ENCODE data around the gene IL1B. TPM values are rescaled to one million over a fixed set of nuclear protein-coding genes. Genes with fewer than 3 reads are reported as not detected.

The IL1B gene
- total RNA-seq, 2 experiments from 2014 or later, result not detected

GRCh38 chr2:112825706-112826105, 10.9 kb downstream of the IL1B start:
- ChIA-PET POLR2A (no interaction called here), CTCF (no interaction called here)
- H3K36me3 Mint-ChIP-seq (ENCODE audit: low read depth), result no peaks in the 10 kb centered on the region
- H3K4me1 Mint-ChIP-seq (ENCODE audit: low read depth), result peaks cover 26% of the 10 kb centered on the region
- H3K4me3 Mint-ChIP-seq, result no peak overlapping the region
- no peak overlapping the region for H3K27ac Mint-ChIP-seq
- peaks cover 21% of the 10 kb centered on the region for H3K27me3 Mint-ChIP-seq (ENCODE audit: low read depth)
- DNase-seq, result no peak
- ATAC-seq, result no peak
- no peaks in the 10 kb centered on the region for H3K9me3 Mint-ChIP-seq (ENCODE audit: insufficient read depth)

GRCh38 chr2:112824694-112825085, 11.9 kb downstream of the IL1B start:
- Mint-ChIP-seq H3K4me1 (ENCODE audit: low read depth) (peaks cover 34% of the 10 kb centered on the region), H3K27me3 (ENCODE audit: low read depth) (peaks cover 17% of the 10 kb centered on the region), H3K9me3 (ENCODE audit: insufficient read depth) (no peaks in the 10 kb centered on the region), H3K36me3 (ENCODE audit: low read depth) (no peaks in the 10 kb centered on the region), H3K27ac (no peak overlapping the region), H3K4me3 (no peak overlapping the region)
- POLR2A ChIA-PET, result no interaction called here
- ATAC-seq (no peak), DNase-seq (no peak)
- CTCF ChIA-PET, result no interaction called here

DNA sequence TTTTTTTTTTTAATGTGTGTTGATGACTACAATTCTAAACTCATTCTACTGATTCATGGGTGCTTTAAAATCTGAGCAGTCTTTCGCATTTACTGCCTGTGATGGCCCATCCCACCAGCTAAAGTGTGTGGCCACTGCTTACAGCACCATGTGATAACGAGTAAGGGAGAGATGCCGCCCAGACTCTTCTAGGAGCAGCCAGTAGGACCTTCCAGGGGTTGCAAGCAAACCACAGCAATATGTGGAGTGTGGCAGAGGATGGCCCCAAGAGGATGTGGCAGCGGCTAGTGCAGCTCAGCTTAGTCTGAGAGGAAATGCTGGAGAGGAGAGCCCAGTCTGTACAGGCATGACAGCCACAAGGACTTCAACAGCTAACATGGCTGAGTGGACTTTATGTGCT, 14.9 kb downstream of the IL1B start:
- peaks cover 2% of the 10 kb centered on the region for H3K27me3 Mint-ChIP-seq (ENCODE audit: low read depth)
- peak overlapping the region; percentile 65 for H3K27ac Mint-ChIP-seq
- H3K9me3 Mint-ChIP-seq (ENCODE audit: insufficient read depth), result no peaks in the 10 kb centered on the region
- peak; percentile 66 for DNase-seq
- H3K4me1 Mint-ChIP-seq (ENCODE audit: low read depth), result peaks cover 34% of the 10 kb centered on the region
- ChIA-PET CTCF (interaction anchor here (0.7 to 1.6 kb wide), 4 partner anchors 51 to 120 kb away, joined by 3 to 9 read pairs (median 5); no protein-coding TSS in a partner anchor), POLR2A (interaction anchor here (1.2 kb wide), 1 partner anchor 353 kb away, joined by 4 read pairs; no protein-coding TSS in a partner anchor)
- ATAC-seq, result peak; percentile 68
- H3K36me3 Mint-ChIP-seq (ENCODE audit: low read depth), result no peaks in the 10 kb centered on the region
- H3K4me3 Mint-ChIP-seq, result peak overlapping the region; percentile 20

- DNase-seq, result peak; percentile 63
- peak; percentile 91 for ATAC-seq
- no peak overlapping the region for H3K4me3 Mint-ChIP-seq
- peaks cover 2% of the 10 kb centered on the region for H3K27me3 Mint-ChIP-seq (ENCODE audit: low read depth)
- H3K27ac Mint-ChIP-seq, result peak overlapping the region; percentile 19
- H3K36me3 Mint-ChIP-seq (ENCODE audit: low read depth), result no peaks in the 10 kb centered on the region
- POLR2A ChIA-PET, result interaction anchor here (1.2 kb wide), 1 partner anchor 353 kb away, joined by 4 read pairs; no protein-coding TSS in a partner anchor
- no peaks in the 10 kb centered on the region for H3K9me3 Mint-ChIP-seq (ENCODE audit: insufficient read depth)
- peaks cover 34% of the 10 kb centered on the region for H3K4me1 Mint-ChIP-seq (ENCODE audit: low read depth)
- CTCF ChIA-PET, result interaction anchor here (1.1 to 1.4 kb wide), 2 partner anchors 64 to 72 kb away, joined by 3 to 7 read pairs; no protein-coding TSS in a partner anchor
Observed at GRCh38 chr2:112821142-112821541, 15.4 kb downstream of the IL1B start.

GRCh38 chr2:112820343-112820742, 16.2 kb downstream of the IL1B start:
- ChIA-PET CTCF (no interaction called here), POLR2A (no interaction called here)
- Mint-ChIP-seq H3K36me3 (ENCODE audit: low read depth) (no peaks in the 10 kb centered on the region), H3K9me3 (ENCODE audit: insufficient read depth) (no peaks in the 10 kb centered on the region), H3K4me1 (ENCODE audit: low read depth) (peaks cover 34% of the 10 kb centered on the region), H3K27ac (no peak overlapping the region), H3K27me3 (ENCODE audit: low read depth) (peaks cover 2% of the 10 kb centered on the region), H3K4me3 (no peak overlapping the region)
- ATAC-seq (no peak), DNase-seq (no peak)

GRCh38 chr2:112819081-112819480, 17.5 kb downstream of the IL1B start:
- H3K27ac Mint-ChIP-seq, result no peak overlapping the region
- POLR2A ChIA-PET, result no interaction called here
- ATAC-seq (no peak), DNase-seq (no peak)
- no peaks in the 10 kb centered on the region for H3K36me3 Mint-ChIP-seq (ENCODE audit: low read depth)
- H3K9me3 Mint-ChIP-seq (ENCODE audit: insufficient read depth), result no peaks in the 10 kb centered on the region
- H3K4me3 Mint-ChIP-seq, result no peak overlapping the region
- H3K4me1 Mint-ChIP-seq (ENCODE audit: low read depth), result peaks cover 28% of the 10 kb centered on the region
- H3K27me3 Mint-ChIP-seq (ENCODE audit: low read depth), result peaks cover 2% of the 10 kb centered on the region
- CTCF ChIA-PET, result no interaction called here

GRCh38 chr2:112818094-112818902, 18.3 kb downstream of the IL1B start:
- Mint-ChIP-seq H3K36me3 (ENCODE audit: low read depth) (no peaks in the 10 kb centered on the region), H3K9me3 (ENCODE audit: insufficient read depth) (no peaks in the 10 kb centered on the region), H3K4me1 (ENCODE audit: low read depth) (peaks cover 27% of the 10 kb centered on the region), H3K27me3 (ENCODE audit: low read depth) (peaks cover 2% of the 10 kb centered on the region), H3K4me3 (no peak overlapping the region), H3K27ac (no peak overlapping the region)
- DNase-seq (no peak), ATAC-seq (no peak)
- CTCF ChIA-PET, result no interaction called here
- POLR2A ChIA-PET, result no interaction called here

DNA sequence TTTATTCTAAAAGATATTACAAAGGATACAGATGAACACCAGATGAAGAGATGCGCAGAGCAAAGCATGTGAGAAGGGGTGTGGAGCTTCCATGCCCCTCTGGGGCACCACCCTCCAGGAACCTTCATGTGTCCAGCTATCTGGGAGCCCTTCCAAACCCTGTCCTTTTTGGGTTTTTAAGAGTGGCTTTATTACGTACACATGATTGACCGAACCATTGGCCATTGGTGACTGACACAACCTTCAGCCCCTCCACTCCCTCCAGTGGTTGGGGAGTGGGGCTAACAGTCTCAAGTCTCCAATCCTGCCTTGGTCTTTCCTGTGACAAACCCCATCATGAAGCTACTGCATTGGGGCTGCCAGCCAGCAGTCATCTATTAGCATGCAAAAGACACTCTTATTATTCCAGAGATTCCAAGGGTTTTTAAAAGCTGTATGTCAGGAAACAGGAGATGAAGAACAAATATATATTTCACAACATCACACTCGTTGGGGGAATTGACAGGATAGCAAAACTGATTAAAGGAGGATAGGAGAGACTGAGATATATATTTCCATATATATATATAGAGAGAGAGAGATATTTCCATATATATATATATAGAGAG, 19.4 kb downstream of the IL1B start:
- H3K27ac Mint-ChIP-seq, result no peak overlapping the region
- POLR2A ChIA-PET, result no interaction called here
- no peaks in the 10 kb centered on the region for H3K36me3 Mint-ChIP-seq (ENCODE audit: low read depth)
- H3K4me3 Mint-ChIP-seq, result no peak overlapping the region
- H3K27me3 Mint-ChIP-seq (ENCODE audit: low read depth), result peaks cover 2% of the 10 kb centered on the region
- H3K9me3 Mint-ChIP-seq (ENCODE audit: insufficient read depth), result no peaks in the 10 kb centered on the region
- DNase-seq (no peak), ATAC-seq (no peak)
- peaks cover 23% of the 10 kb centered on the region for H3K4me1 Mint-ChIP-seq (ENCODE audit: low read depth)
- CTCF ChIA-PET, result no interaction called here

DNA sequence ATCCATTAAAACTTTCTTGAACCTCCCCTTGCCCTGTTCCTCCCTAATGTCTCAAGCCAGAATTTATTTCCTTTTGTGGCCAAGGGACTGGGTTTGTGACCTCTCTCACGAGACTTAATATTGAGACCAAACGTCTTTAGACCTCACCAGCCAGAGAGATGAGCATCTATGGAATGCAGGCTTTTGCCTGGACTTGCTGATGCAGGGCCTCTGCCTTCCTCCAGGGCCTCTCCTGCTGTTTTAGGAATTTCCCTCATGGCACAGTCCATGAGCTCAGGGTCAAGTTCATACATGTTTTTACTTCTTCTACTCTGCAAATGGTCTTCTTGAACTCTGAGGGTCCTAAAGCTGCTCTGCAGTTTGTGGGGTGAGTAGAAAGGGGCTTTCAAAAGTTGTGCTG, 22.3 kb downstream of the IL1B start:
- DNase-seq, result no peak
- no peak overlapping the region for H3K4me3 Mint-ChIP-seq
- peaks cover 2% of the 10 kb centered on the region for H3K27me3 Mint-ChIP-seq (ENCODE audit: low read depth)
- H3K9me3 Mint-ChIP-seq (ENCODE audit: insufficient read depth), result no peaks in the 10 kb centered on the region
- ChIA-PET POLR2A (no interaction called here), CTCF (interaction anchor here (1.5 kb wide), 1 partner anchor 65 kb away, joined by 4 read pairs; no protein-coding TSS in a partner anchor)
- no peaks in the 10 kb centered on the region for H3K36me3 Mint-ChIP-seq (ENCODE audit: low read depth)
- ATAC-seq, result no peak
- H3K27ac Mint-ChIP-seq, result no peak overlapping the region
- H3K4me1 Mint-ChIP-seq (ENCODE audit: low read depth), result peaks cover 15% of the 10 kb centered on the region

- Mint-ChIP-seq H3K27me3 (ENCODE audit: low read depth) (no peaks in the 10 kb centered on the region), H3K36me3 (ENCODE audit: low read depth) (peaks cover 3% of the 10 kb centered on the region), H3K4me1 (ENCODE audit: low read depth) (peaks cover 15% of the 10 kb centered on the region), H3K4me3 (no peak overlapping the region), H3K9me3 (ENCODE audit: insufficient read depth) (no peaks in the 10 kb centered on the region), H3K27ac (no peak overlapping the region)
- no peak for ATAC-seq
- no peak for DNase-seq
- POLR2A ChIA-PET, result no interaction called here
- CTCF ChIA-PET, result interaction anchor here (1.5 kb wide), 1 partner anchor 64 kb away, joined by 4 read pairs; no protein-coding TSS in a partner anchor
Observed at GRCh38 chr2:112813280-112813966, 23.2 kb downstream of the IL1B start.

GRCh38 chr2:112812318-112813267, 24.0 kb downstream of the IL1B start:
- no peak for DNase-seq
- peaks cover 5% of the 10 kb centered on the region for H3K36me3 Mint-ChIP-seq (ENCODE audit: low read depth)
- peaks cover 3% of the 10 kb centered on the region for H3K9me3 Mint-ChIP-seq (ENCODE audit: insufficient read depth)
- H3K27me3 Mint-ChIP-seq (ENCODE audit: low read depth), result no peaks in the 10 kb centered on the region
- no peak overlapping the region for H3K27ac Mint-ChIP-seq
- CTCF ChIA-PET, result interaction anchor here (1.0 to 1.5 kb wide), 2 partner anchors 31 to 63 kb away, joined by 3 to 4 read pairs; no protein-coding TSS in a partner anchor
- ATAC-seq, result no peak
- peaks cover 15% of the 10 kb centered on the region for H3K4me1 Mint-ChIP-seq (ENCODE audit: low read depth)
- POLR2A ChIA-PET, result no interaction called here
- H3K4me3 Mint-ChIP-seq, result no peak overlapping the region
